GM12878 (cell line): Measurements from ENCODE around the gene GMDS. TPM values are rescaled to one million over a fixed set of nuclear protein-coding genes. Genes with fewer than 3 reads are reported as not detected.

Experiments
- ATAC-seq: fragments of 200-7000 bp; cut with Tn5 transposase; 3 replicates; pipeline ENCODE4 v1.9.1; 2020; ENCODE audit warnings: mild to moderate bottlenecking, moderate library complexity
- BruUV-seq: library from RNA; stranded (reverse); fragments of 400-500 nt; replicated peaks from 2 replicates; lab custom pipeline; 2021; lab: Mats Ljungman, UMichigan
- CTCF ChIA-PET: fragments of 300-600 bp; sonication (Branson Sonifier 250); formaldehyde crosslinking; extraction: SDS; loops from one replicate; lab custom pipeline; 2021; ENCODE audit warnings: inconsistent platforms; lab: Yijun Ruan, JAX
- POLR2A ChIA-PET: fragments of 350-600 bp; formaldehyde crosslinking; extraction: SDS; loops from one replicate; lab custom pipeline; 2021; ENCODE audit warnings: inconsistent platforms; lab: Charles Lee
- RAD21 ChIA-PET: fragments of 300-600 bp; sonication (Branson Sonifier 250); formaldehyde crosslinking; loops from one replicate; lab custom pipeline; 2023; ENCODE audit warnings: antibody characterized with exemption; ENCODE audit not compliant: unreplicated experiment; lab: Charles Lee
- SMC1A ChIA-PET: fragments of 300-600 bp; sonication (Branson Sonifier 250); formaldehyde crosslinking; loops from one replicate; lab custom pipeline; 2023; ENCODE audit not compliant: unreplicated experiment, uncharacterized antibody; lab: Charles Lee
- DNase-seq: peaks from one replicate; pipeline ENCODE4 v3.0.0-alpha.2; 2011; ENCODE audit warnings: low read depth, low spot score
- FAIRE-seq: peaks from 3 replicates; lab custom pipeline; 2011; peaks lifted over from hg19 to GRCh38; lab: Jason Lieb, UNC
- H2AFZ ChIP-seq: 2 replicates; pipeline ENCODE4 v1.6.0; 2011; ENCODE audit warnings: low read depth, low read length, control low read depth; ENCODE audit not compliant: control insufficient read depth
- H3K27ac ChIP-seq: 2 replicates; pipeline ENCODE4 v1.5.1; 2011; ENCODE audit warnings: control low read depth; ENCODE audit not compliant: control insufficient read depth, insufficient read depth
- H3K27me3 ChIP-seq, 2 experiments: replicated peaks in 1 of 2; 2 replicates each; pipeline versions ENCODE4 v1.6.0 to v1.6.1; 2011; ENCODE audit warnings: low read length in 1 of 2; ENCODE audit not compliant: control insufficient read depth in 2 of 2, insufficient read depth in 2 of 2
- H3K36me3 ChIP-seq, 2 experiments: 2 replicates each; pipeline ENCODE4 v1.5.1; 2011; ENCODE audit warnings: low read length in 1 of 2; ENCODE audit not compliant: control insufficient read depth in 2 of 2, insufficient read depth in 2 of 2
- H3K4me1 ChIP-seq: 2 replicates; pipeline ENCODE4 v1.6.1; 2011; ENCODE audit warnings: mild to moderate bottlenecking, low read length, moderate library complexity, mixed read lengths; ENCODE audit not compliant: control insufficient read depth, insufficient read depth
- H3K4me2 ChIP-seq: 2 replicates; pipeline ENCODE4 v1.6.0; 2011; ENCODE audit warnings: control low read depth; ENCODE audit not compliant: control insufficient read depth, insufficient read depth
- H3K4me3 ChIP-seq: fragments of 200-600 bp; sonication (generic); 2 replicates; pipeline ENCODE4 v1.5.1; 2016
- H3K79me2 ChIP-seq: 2 replicates; pipeline ENCODE4 v1.6.0; 2011; ENCODE audit warnings: low read length; ENCODE audit not compliant: control insufficient read depth, insufficient read depth
- H3K9ac ChIP-seq: 2 replicates; pipeline ENCODE4 v1.8.0; 2011; ENCODE audit warnings: low read length, control low read depth, mixed read lengths; ENCODE audit not compliant: control insufficient read depth, insufficient read depth
- H3K9me3 ChIP-seq: replicated peaks from 3 replicates; pipeline ENCODE4 v1.5.1; 2011; ENCODE audit warnings: mild to moderate bottlenecking, low read length; ENCODE audit not compliant: control insufficient read depth, insufficient read depth
- H4K20me1 ChIP-seq: 2 replicates; pipeline ENCODE4 v1.6.0; 2011; ENCODE audit not compliant: control insufficient read depth, insufficient read depth
- IRF4 ChIP-seq: IDR thresholded peaks from 2 replicates; pipeline ENCODE4 v1.6.1; 2011; ENCODE audit warnings: low read depth, low read length
- PKNOX1 ChIP-seq: fragments of 450-650 bp; IDR thresholded peaks from 2 replicates; pipeline ENCODE4 v1.6.1; 2016; ENCODE audit warnings: mild to moderate bottlenecking
- POLR2A ChIP-seq: IDR thresholded peaks from 2 replicates; pipeline ENCODE4 v1.6.1; 2011; ENCODE audit warnings: low read depth, mild to moderate bottlenecking, low read length
- RAD21 ChIP-seq: IDR thresholded peaks from 2 replicates; pipeline ENCODE4 v1.6.1; 2011; ENCODE audit warnings: mild to moderate bottlenecking, low read depth, low read length, moderate library complexity; ENCODE audit not compliant: insufficient read depth
- RB1 ChIP-seq: fragments of 450-650 bp; formaldehyde crosslinking; IDR thresholded peaks from 2 replicates; pipeline ENCODE4 v1.6.1; 2017; ENCODE audit warnings: mild to moderate bottlenecking, borderline replicate concordance
- SRF ChIP-seq, 2 experiments: IDR thresholded peaks; 2 replicates each; pipeline ENCODE4 v1.6.1; 2011; ENCODE audit warnings: low read depth in 2 of 2, low read length in 2 of 2, mild to moderate bottlenecking in 1 of 2, moderate library complexity in 1 of 2
- ZSCAN29 ChIP-seq: fragments of 450-650 bp; IDR thresholded peaks from 2 replicates; pipeline ENCODE4 v1.6.1; 2017; ENCODE audit warnings: mild to moderate bottlenecking, moderate library complexity
- WGBS: methylation state at CpG from one replicate; pipeline ENCODE4 v1.1.6; 2016; ENCODE audit warnings: low lambda C conversion rate; ENCODE audit not compliant: insufficient replicate concordance, insufficient coverage; ENCODE audit errors: missing lambda C conversion rate; 5-methylcytosine and 5-hydroxymethylcytosine counted together
- in situ Hi-C: fragments of 300-500 bp; cut with MboI; formaldehyde crosslinking; loops from 9 replicates; pipeline ENCODE4 v1.14.3; 2018; ENCODE audit warnings: mixed read lengths
- intact Hi-C: fragments of 100-400 bp; cut with micrococcal nuclease; formaldehyde crosslinking; loops from one replicate; pipeline ENCODE4 v1.14.2; 2022; ENCODE audit not compliant: unreplicated experiment
- polyA plus RNA-seq, 11 experiments: library from polyadenylated mRNA; depleted of rRNA in 4 of 11; unstranded in 6 of 11; stranded (reverse) in 5 of 11; fragments of >200 nt; fragmentation: Nextera tagmentation in 4 of 11; fragmentation: Illumina TruSeq in 1 of 11; extraction: Ambion mirVana in 4 of 11; extraction: Trizol in 1 of 11; gene quantifications; 1 replicate in 1 of 11; 2 replicates in 10 of 11; pipeline versions ENCODE4 v1.2.1 to v1.2.3, GENCODE V29; 2011 to 2016; ENCODE audit warnings: inconsistent platforms in 2 of 11, missing spikeins in 2 of 11, low read depth in 1 of 11
- total RNA-seq, 4 experiments: library from RNA; depleted of rRNA in 3 of 4; stranded (reverse); fragments of >200 nt in 3 of 4; fragmentation: Illumina TruSeq in 1 of 4; extraction: Trizol in 1 of 4; gene quantifications; 2 replicates each; pipeline versions ENCODE4 v1.2.1 to v1.2.3, GENCODE V29; 2013 to 2021
- TF ChIP-seq, protein P1 (sequence below): fragments of 450-650 bp; IDR thresholded peaks from 2 replicates; pipeline ENCODE4 v1.6.1; 2014; ENCODE audit warnings: mild to moderate bottlenecking
- TF ChIP-seq, protein P2 (sequence below): fragments of 450-650 bp; IDR thresholded peaks from 2 replicates; pipeline ENCODE4 v1.6.1; 2017; ENCODE audit warnings: borderline replicate concordance

GMDS gene
- total and polyA plus RNA-seq, 10 of the 15 experiments (the other 5 are each of a cell fraction or from before 2014, with no cell fraction given) = 0.61 to 53.8 (median 29.3) TPM

DNA sequence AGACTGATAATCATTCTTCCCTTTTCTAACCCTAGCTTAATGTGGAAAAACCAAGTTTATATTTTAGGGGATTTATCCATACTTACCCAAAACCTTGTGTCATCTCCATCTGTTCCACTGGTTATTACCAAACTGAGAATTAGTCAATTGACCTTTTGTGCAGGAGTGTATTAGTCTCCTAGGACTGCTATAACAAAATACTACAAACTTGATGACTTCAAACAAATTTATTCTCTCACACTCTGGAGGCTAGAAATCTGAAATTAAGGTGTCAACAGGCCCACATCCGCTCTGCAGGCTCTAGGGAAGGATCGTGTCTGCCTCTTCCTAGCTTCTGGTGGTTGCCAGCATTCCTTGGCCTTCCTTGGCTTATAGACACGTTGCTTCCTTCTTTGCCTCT is 12.7 kb upstream of the GMDS start:
- no peak overlapping the region for H2AFZ ChIP-seq
- no peaks in the 10 kb centered on the region; the same call in 2 of the 3 replicates for H3K9me3 ChIP-seq
- no peaks in the 10 kb centered on the region for H3K27me3 ChIP-seq
- no peaks in the 10 kb centered on the region for H4K20me1 ChIP-seq
- H3K79me2 ChIP-seq = no peaks in the 10 kb centered on the region
- H3K36me3 ChIP-seq = no peaks in the 10 kb centered on the region; a peak in 1 of 4 replicates
- RAD21 ChIA-PET = no interaction called here
- 94% methylated on average over 3 of the region's 3 CpGs for WGBS
- intact Hi-C loops (no loop called here), in situ Hi-C loops (no loop called here)
- CTCF ChIA-PET = no interaction called here
- POLR2A ChIA-PET = no interaction called here
- no peak overlapping the region for H3K4me2 ChIP-seq
- DNase-seq = no peak
- H3K4me1 ChIP-seq = no peaks in the 10 kb centered on the region
- SMC1A ChIA-PET = no interaction called here
- no peak overlapping the region for H3K9ac ChIP-seq
- ATAC-seq = no peak
- no TSS peak for BruUV-seq
- no peak overlapping the region for H3K27ac ChIP-seq
- FAIRE-seq = no peak
- no peak for TF ChIP-seq SRF (IDR thresholded peaks at IDR 0.05; ENCODE audit: low read depth in 2 of 2, low read length in 2 of 2)
- TF ChIP-seq, protein P1, sequence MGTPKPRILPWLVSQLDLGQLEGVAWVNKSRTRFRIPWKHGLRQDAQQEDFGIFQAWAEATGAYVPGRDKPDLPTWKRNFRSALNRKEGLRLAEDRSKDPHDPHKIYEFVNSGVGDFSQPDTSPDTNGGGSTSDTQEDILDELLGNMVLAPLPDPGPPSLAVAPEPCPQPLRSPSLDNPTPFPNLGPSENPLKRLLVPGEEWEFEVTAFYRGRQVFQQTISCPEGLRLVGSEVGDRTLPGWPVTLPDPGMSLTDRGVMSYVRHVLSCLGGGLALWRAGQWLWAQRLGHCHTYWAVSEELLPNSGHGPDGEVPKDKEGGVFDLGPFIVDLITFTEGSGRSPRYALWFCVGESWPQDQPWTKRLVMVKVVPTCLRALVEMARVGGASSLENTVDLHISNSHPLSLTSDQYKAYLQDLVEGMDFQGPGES = no peak
- TF ChIP-seq RB1 = no peak
- TF ChIP-seq, protein P2, sequence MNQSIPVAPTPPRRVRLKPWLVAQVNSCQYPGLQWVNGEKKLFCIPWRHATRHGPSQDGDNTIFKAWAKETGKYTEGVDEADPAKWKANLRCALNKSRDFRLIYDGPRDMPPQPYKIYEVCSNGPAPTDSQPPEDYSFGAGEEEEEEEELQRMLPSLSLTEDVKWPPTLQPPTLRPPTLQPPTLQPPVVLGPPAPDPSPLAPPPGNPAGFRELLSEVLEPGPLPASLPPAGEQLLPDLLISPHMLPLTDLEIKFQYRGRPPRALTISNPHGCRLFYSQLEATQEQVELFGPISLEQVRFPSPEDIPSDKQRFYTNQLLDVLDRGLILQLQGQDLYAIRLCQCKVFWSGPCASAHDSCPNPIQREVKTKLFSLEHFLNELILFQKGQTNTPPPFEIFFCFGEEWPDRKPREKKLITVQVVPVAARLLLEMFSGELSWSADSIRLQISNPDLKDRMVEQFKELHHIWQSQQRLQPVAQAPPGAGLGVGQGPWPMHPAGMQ = no peak
- no peak for TF ChIP-seq ZSCAN29
- TF ChIP-seq RAD21 = no peak
- TF ChIP-seq POLR2A = no peak
- TF ChIP-seq PKNOX1 = no peak
- no peak for TF ChIP-seq IRF4
- TF ChIP-seq, all 136 proteins: peak for 0
- no peak overlapping the region for H3K4me3 ChIP-seq
